B cell (primary cell): ENCODE results near the gene DHX34.

ENCODE experiments used
- EZH2 ChIP-seq: IDR thresholded peaks from 2 replicates; pipeline ENCODE4 v1.6.1; 2012; ENCODE audit warnings: borderline replicate concordance, low read depth, mild to moderate bottlenecking, moderate library complexity, low read length; ENCODE audit not compliant: insufficient read depth, poor library complexity, severe bottlenecking
- TF ChIP-seq, protein P1 (sequence below): fragments of 200-600 bp; IDR thresholded peaks from one replicate; pipeline ENCODE4 v1.8.0; 2022; ENCODE audit warnings: antibody characterized with exemption, mild to moderate bottlenecking

DNA sequence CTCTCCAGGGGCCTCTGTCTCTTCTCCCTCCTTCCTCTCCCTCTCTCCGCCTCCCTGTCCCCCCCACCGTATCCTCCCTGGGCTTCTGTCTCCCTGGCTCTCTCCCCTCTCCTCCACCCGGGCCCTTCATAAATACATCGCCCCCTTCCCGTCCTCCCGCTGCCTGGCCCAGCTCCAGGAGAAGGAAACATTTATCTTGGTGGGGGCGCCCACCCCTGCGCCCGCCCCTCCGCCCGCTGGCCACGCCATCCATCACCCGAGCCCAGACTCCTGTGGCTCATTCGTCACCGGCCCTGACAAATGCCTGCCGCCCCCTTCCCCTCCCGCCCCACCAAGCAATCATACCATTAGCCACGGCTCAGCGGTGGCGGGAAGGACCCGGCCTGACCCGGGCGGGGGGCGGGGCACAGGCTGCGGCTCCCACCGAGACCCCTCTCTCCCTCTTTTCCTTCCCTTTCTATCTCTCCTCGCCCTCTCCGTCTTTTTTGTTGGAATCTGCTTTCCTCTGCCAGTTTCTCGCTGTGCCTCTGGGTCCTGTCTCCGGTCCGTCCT lies 72.8 kb downstream of the DHX34 start:
- TF ChIP-seq, protein P1, sequence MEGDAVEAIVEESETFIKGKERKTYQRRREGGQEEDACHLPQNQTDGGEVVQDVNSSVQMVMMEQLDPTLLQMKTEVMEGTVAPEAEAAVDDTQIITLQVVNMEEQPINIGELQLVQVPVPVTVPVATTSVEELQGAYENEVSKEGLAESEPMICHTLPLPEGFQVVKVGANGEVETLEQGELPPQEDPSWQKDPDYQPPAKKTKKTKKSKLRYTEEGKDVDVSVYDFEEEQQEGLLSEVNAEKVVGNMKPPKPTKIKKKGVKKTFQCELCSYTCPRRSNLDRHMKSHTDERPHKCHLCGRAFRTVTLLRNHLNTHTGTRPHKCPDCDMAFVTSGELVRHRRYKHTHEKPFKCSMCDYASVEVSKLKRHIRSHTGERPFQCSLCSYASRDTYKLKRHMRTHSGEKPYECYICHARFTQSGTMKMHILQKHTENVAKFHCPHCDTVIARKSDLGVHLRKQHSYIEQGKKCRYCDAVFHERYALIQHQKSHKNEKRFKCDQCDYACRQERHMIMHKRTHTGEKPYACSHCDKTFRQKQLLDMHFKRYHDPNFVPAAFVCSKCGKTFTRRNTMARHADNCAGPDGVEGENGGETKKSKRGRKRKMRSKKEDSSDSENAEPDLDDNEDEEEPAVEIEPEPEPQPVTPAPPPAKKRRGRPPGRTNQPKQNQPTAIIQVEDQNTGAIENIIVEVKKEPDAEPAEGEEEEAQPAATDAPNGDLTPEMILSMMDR, result no peak
- no peak for TF ChIP-seq EZH2
